ENCODE results near the gene MYL3.

- TF ChIP-seq CTCF (conservative IDR thresholded peaks at IDR 0.05; ENCODE audit: low read depth, low read length) (no peak), FOS (IDR thresholded peaks at IDR 0.05; ENCODE audit: low read depth, low read length) (no peak), RFX5 (IDR thresholded peaks at IDR 0.05; ENCODE audit: low read depth, low read length) (no peak), MAFK (IDR thresholded peaks at IDR 0.05; ENCODE audit: low read depth, low read length) (no peak), POLR2A (IDR thresholded peaks at IDR 0.05; ENCODE audit: low read depth, low read length) (no peak)
Observed at GRCh38 chr3:46835491-46835890, 27.8 kb downstream of the MYL3 start.
